Mesenchymal stem cell (in vitro differentiated cells and primary cell): Measurements from ENCODE around the gene COQ5.

Source experiments
- DNase-seq: peaks from one replicate; pipeline ENCODE4 v3.0.0-alpha.2; 2013
- H2AFZ ChIP-seq: one replicate; pipeline ENCODE4 v1.6.1; 2013; ENCODE audit warnings: low read depth, mild to moderate bottlenecking, control low read depth, inconsistent platforms, low read length, moderate library complexity
- H2AK5ac ChIP-seq: 2 replicates; pipeline ENCODE4 v1.6.1; 2013; ENCODE audit warnings: low read length, moderate library complexity, mild to moderate bottlenecking, inconsistent platforms; ENCODE audit not compliant: severe bottlenecking
- H2BK120ac ChIP-seq: one replicate; pipeline ENCODE4 v1.6.1; 2013; ENCODE audit warnings: low read depth, mild to moderate bottlenecking, inconsistent platforms, low read length, moderate library complexity
- H2BK12ac ChIP-seq, 2 experiments: one replicate each; pipeline ENCODE4 v1.6.1; 2013; ENCODE audit warnings: inconsistent platforms in 2 of 2, low read length in 2 of 2, mild to moderate bottlenecking in 2 of 2, moderate library complexity in 2 of 2, control low read depth in 1 of 2
- H2BK15ac ChIP-seq: one replicate; pipeline ENCODE4 v1.6.1; 2013; ENCODE audit warnings: mild to moderate bottlenecking, low read depth, inconsistent platforms; ENCODE audit not compliant: poor library complexity, severe bottlenecking
- H2BK5ac ChIP-seq: 2 replicates; pipeline ENCODE4 v1.6.1; 2013; ENCODE audit warnings: low read depth, mild to moderate bottlenecking, low read length, control low read depth, inconsistent platforms; ENCODE audit not compliant: poor library complexity, severe bottlenecking
- H3K14ac ChIP-seq, 2 experiments: one replicate each; pipeline ENCODE4 v1.6.1; 2013; ENCODE audit warnings: inconsistent platforms in 2 of 2, low read length in 2 of 2, control low read depth in 1 of 2, mild to moderate bottlenecking in 1 of 2, moderate library complexity in 1 of 2
- H3K18ac ChIP-seq, 2 experiments: one replicate each; pipeline ENCODE4 v1.6.1; 2013; ENCODE audit warnings: inconsistent platforms in 2 of 2, low read length in 2 of 2, control low read depth in 1 of 2, low read depth in 1 of 2, mild to moderate bottlenecking in 1 of 2
- H3K23ac ChIP-seq, 2 experiments: one replicate each; pipeline ENCODE4 v1.6.1; 2013; ENCODE audit warnings: inconsistent platforms in 2 of 2, low read length in 2 of 2, mild to moderate bottlenecking in 2 of 2, moderate library complexity in 2 of 2, control low read depth in 1 of 2
- H3K27ac ChIP-seq: 2 replicates; pipeline ENCODE4 v1.5.1; 2013; ENCODE audit warnings: mild to moderate bottlenecking, moderate library complexity, low read length, control low read depth, inconsistent platforms; ENCODE audit not compliant: poor library complexity, severe bottlenecking
- H3K27me3 ChIP-seq, 2 experiments: 2 replicates each; pipeline versions ENCODE4 v1.6.1 to v1.7.0; 2013; ENCODE audit warnings: low read length in 2 of 2, mild to moderate bottlenecking in 2 of 2, moderate library complexity in 2 of 2, control low read depth in 1 of 2, inconsistent platforms in 1 of 2; ENCODE audit not compliant: control insufficient read depth in 1 of 2, insufficient read depth in 1 of 2
- H3K36me3 ChIP-seq, 2 experiments: 2 replicates each; pipeline versions ENCODE4 v1.6.1 to v1.7.0; 2013; ENCODE audit warnings: low read length in 2 of 2, control low read depth in 1 of 2, inconsistent platforms in 1 of 2, low read depth in 1 of 2, mild to moderate bottlenecking in 1 of 2; ENCODE audit not compliant: insufficient read depth in 2 of 2, control insufficient read depth in 1 of 2
- H3K4ac ChIP-seq, 2 experiments: one replicate each; pipeline ENCODE4 v1.6.1; 2013; ENCODE audit warnings: inconsistent platforms in 2 of 2, low read length in 2 of 2, mild to moderate bottlenecking in 2 of 2, moderate library complexity in 2 of 2, control low read depth in 1 of 2, low read depth in 1 of 2
- H3K4me1 ChIP-seq: 2 replicates; pipeline ENCODE4 v1.6.1; 2013; ENCODE audit warnings: low read depth, low read length, control low read depth; ENCODE audit not compliant: control insufficient read depth, insufficient read depth
- H3K4me2 ChIP-seq: 2 replicates; pipeline ENCODE4 v1.6.1; 2013; ENCODE audit warnings: low read length, mild to moderate bottlenecking, inconsistent platforms; ENCODE audit not compliant: poor library complexity, severe bottlenecking
- H3K4me3 ChIP-seq, 2 experiments: 2 replicates each; pipeline versions ENCODE4 v1.5.1 to v1.7.0; 2013; ENCODE audit warnings: low read length in 2 of 2, mild to moderate bottlenecking in 2 of 2, control low read depth in 1 of 2, low read depth in 1 of 2; ENCODE audit not compliant: insufficient read depth in 1 of 2
- H3K79me1 ChIP-seq: replicated peaks from 2 replicates; pipeline ENCODE4 v1.6.1; 2013; ENCODE audit warnings: mild to moderate bottlenecking, control low read depth, low read length, inconsistent platforms; ENCODE audit not compliant: poor library complexity, severe bottlenecking
- H3K9ac ChIP-seq: 2 replicates; pipeline ENCODE4 v1.7.0; 2013; ENCODE audit warnings: mild to moderate bottlenecking, low read length, moderate library complexity
- H3K9me3 ChIP-seq: 2 replicates; pipeline ENCODE4 v1.7.0; 2013; ENCODE audit warnings: mild to moderate bottlenecking, low read length; ENCODE audit not compliant: control insufficient read depth
- H4K8ac ChIP-seq: one replicate; pipeline ENCODE4 v1.6.1; 2013; ENCODE audit warnings: inconsistent platforms, mild to moderate bottlenecking, low read length, moderate library complexity
- H4K91ac ChIP-seq: one replicate; pipeline ENCODE4 v1.6.1; 2013; ENCODE audit warnings: mild to moderate bottlenecking, low read length, inconsistent platforms
- WGBS: methylation state at CpG from one replicate; pipeline ENCODE4 v1.1.7; 2013; ENCODE audit warnings: mixed read lengths; 5-methylcytosine and 5-hydroxymethylcytosine counted together

The COQ5 gene

DNA sequence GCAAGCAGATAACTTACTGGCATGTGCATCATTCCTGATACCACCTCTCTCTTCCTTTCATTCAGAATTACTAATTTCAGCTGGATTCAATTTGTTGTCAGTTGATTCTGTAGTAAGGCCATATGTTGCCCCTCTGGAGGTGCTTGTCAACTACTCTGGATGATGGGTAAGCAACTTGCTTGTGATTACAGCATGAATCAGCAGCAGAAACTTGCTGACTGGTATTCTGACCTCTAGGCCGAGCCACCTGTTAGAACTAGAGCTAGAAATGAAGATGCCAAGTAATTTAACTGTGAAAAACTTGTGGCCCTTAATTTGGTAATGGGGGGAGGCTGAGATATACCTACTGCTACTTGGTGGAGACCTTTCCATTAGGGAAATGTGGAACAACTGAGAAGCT, 10.3 kb upstream of the COQ5 start:
- H4K91ac ChIP-seq, result no peak overlapping the region
- H2AK5ac ChIP-seq, result no peak overlapping the region

GRCh38 chr12:120538281-120539156, 9.6 kb upstream of the COQ5 start:
- Histone ChIP-seq H3K4me3 (peak overlapping the region in 1 of 2 experiments; percentile 67), H2AFZ (no peak overlapping the region), H3K9me3 (no peaks in the 10 kb centered on the region), H3K36me3 (peaks cover 9 to 14% of the 10 kb centered on the region in 2 experiments), H2BK5ac (no peak overlapping the region), H4K8ac (no peak overlapping the region), H2BK15ac (no peak overlapping the region), H3K18ac (no peak overlapping the region), H2AK5ac (no peak overlapping the region), H3K4ac (no peak overlapping the region), H4K91ac (no peak overlapping the region), H3K4me2 (peak overlapping the region; percentile 47), H3K14ac (no peak overlapping the region), H2BK12ac (no peak overlapping the region), H3K4me1 (peaks cover 21% of the 10 kb centered on the region), H3K27ac (peak overlapping the region; percentile 33), H3K9ac (peak overlapping the region; percentile 67), H3K79me1 (no peaks in the 10 kb centered on the region), H3K27me3 (no peaks in the 10 kb centered on the region), H3K23ac (no peak overlapping the region), H2BK120ac (no peak overlapping the region)
- DNase-seq, result peak; percentile 15
- WGBS, result 72% methylated on average over 4 of the region's 6 CpGs

More for the DNA sequence above, 10.3 kb upstream of the COQ5 start:
- Histone ChIP-seq H3K4ac (no peak overlapping the region), H3K4me3 (no peak overlapping the region), H3K9me3 (no peaks in the 10 kb centered on the region), H4K8ac (no peak overlapping the region), H3K79me1 (no peaks in the 10 kb centered on the region), H2BK15ac (no peak overlapping the region), H3K4me2 (no peak overlapping the region), H3K4me1 (peaks cover 21% of the 10 kb centered on the region), H3K23ac (no peak overlapping the region), H3K27me3 (no peaks in the 10 kb centered on the region), H3K14ac (no peak overlapping the region), H2BK120ac (no peak overlapping the region), H3K27ac (peak overlapping the region; percentile 14), H2BK5ac (no peak overlapping the region), H2BK12ac (no peak overlapping the region), H3K18ac (no peak overlapping the region), H3K9ac (peak overlapping the region; percentile 67), H2AFZ (no peak overlapping the region), H3K36me3 (peaks cover 11 to 15% of the 10 kb centered on the region in 2 experiments)
- 82% methylated on average over 1 of the region's 1 CpG for WGBS
- peak; percentile 28 for DNase-seq

- peak overlapping the region in 1 of 2 experiments; percentile 67 for H3K4me3 ChIP-seq
- H4K8ac ChIP-seq, result no peak overlapping the region
- H3K9me3 ChIP-seq, result no peaks in the 10 kb centered on the region
- 100% methylated on average over 3 of the region's 4 CpGs for WGBS
- H2BK15ac ChIP-seq, result no peak overlapping the region
- H3K9ac ChIP-seq, result peak overlapping the region; percentile 67
- H3K27me3 ChIP-seq, result no peaks in the 10 kb centered on the region
- no peak overlapping the region for H3K18ac ChIP-seq
- H3K23ac ChIP-seq, result no peak overlapping the region
- no peak overlapping the region for H2BK120ac ChIP-seq
- no peak overlapping the region for H3K27ac ChIP-seq
- H3K36me3 ChIP-seq, result peaks cover 9 to 14% of the 10 kb centered on the region in 2 experiments
- no peak overlapping the region for H2AFZ ChIP-seq
- no peak overlapping the region for H3K4me2 ChIP-seq
- peaks cover 21% of the 10 kb centered on the region for H3K4me1 ChIP-seq
- no peak overlapping the region for H2BK12ac ChIP-seq
- H4K91ac ChIP-seq, result no peak overlapping the region
- no peak overlapping the region for H3K14ac ChIP-seq
- no peak for DNase-seq
- H3K4ac ChIP-seq, result no peak overlapping the region
- no peak overlapping the region for H2AK5ac ChIP-seq
- no peak overlapping the region for H2BK5ac ChIP-seq
- H3K79me1 ChIP-seq, result no peaks in the 10 kb centered on the region
These were observed 8.9 kb upstream of the COQ5 start for GRCh38 chr12:120537856-120538220.

- no peak overlapping the region for H3K27ac ChIP-seq
- peak overlapping the region in 1 of 2 experiments; percentile 34 for H3K18ac ChIP-seq
- H3K4me2 ChIP-seq, result peak overlapping the region; percentile 67
- no peak overlapping the region for H4K91ac ChIP-seq
- no peak for DNase-seq
- H4K8ac ChIP-seq, result no peak overlapping the region
- H3K4me3 ChIP-seq, result peak overlapping the region in 1 of 2 experiments; percentile 100
- no peaks in the 10 kb centered on the region for H3K79me1 ChIP-seq
- no peak overlapping the region for H2BK15ac ChIP-seq
- no peaks in the 10 kb centered on the region for H3K9me3 ChIP-seq
- H2BK120ac ChIP-seq, result no peak overlapping the region
- peak overlapping the region in 1 of 2 experiments; percentile 68 for H3K23ac ChIP-seq
- H3K36me3 ChIP-seq, result peaks cover 5 to 11% of the 10 kb centered on the region in 2 experiments
- H3K27me3 ChIP-seq, result no peaks in the 10 kb centered on the region
- no peak overlapping the region for H3K4ac ChIP-seq
- peak overlapping the region; percentile 93 for H3K9ac ChIP-seq
- no peak overlapping the region for H2BK5ac ChIP-seq
- no peak overlapping the region for H3K14ac ChIP-seq
- H2AFZ ChIP-seq, result no peak overlapping the region
- H3K4me1 ChIP-seq, result peaks cover 19% of the 10 kb centered on the region
- WGBS, result 93% methylated on average over 13 of the region's 13 CpGs
- H2AK5ac ChIP-seq, result no peak overlapping the region
- H2BK12ac ChIP-seq, result no peak overlapping the region
These were observed 7.3 kb upstream of the COQ5 start for GRCh38 chr12:120536064-120536791.
